Inferior parietal cortex (tissue), 1 donor: Measurements from ENCODE around the gene PLIN4.

Experiments used
- DNase-seq: peaks from one replicate; pipeline ENCODE4 v3.0.0-alpha.2; 2016; ENCODE audit errors: extremely low spot score

Gene PLIN4

GRCh38 chr19:4455719-4456475 lies 62.4 kb downstream of the PLIN4 start:
- no peak for DNase-seq

GRCh38 chr19:4454747-4455718 lies 63.3 kb downstream of the PLIN4 start:
- DNase-seq = no peak

GRCh38 chr19:4453232-4454179 lies 64.8 kb downstream of the PLIN4 start:
- no peak for DNase-seq

- DNase-seq = no peak
Observed at GRCh38 chr19:4452230-4452990, 65.9 kb downstream of the PLIN4 start.
